Osteoblast (primary cell): ENCODE results near the gene IFNA21. TPM values are rescaled to one million over a fixed set of nuclear protein-coding genes. Genes with fewer than 3 reads are reported as not detected.

Source experiments
- DNase-seq: peaks from one replicate; pipeline ENCODE4 v3.0.0; 2011; ENCODE audit warnings: low spot score, mixed read lengths; ENCODE audit not compliant: insufficient read length; ENCODE audit errors: missing footprints
- H2AFZ ChIP-seq: 2 replicates; pipeline ENCODE4 v1.6.0; 2011; ENCODE audit warnings: mild to moderate bottlenecking, low read length
- H3K27ac ChIP-seq: 2 replicates; pipeline ENCODE4 v1.5.1; 2011; ENCODE audit warnings: mild to moderate bottlenecking, low read depth, low read length, moderate library complexity
- H3K27me3 ChIP-seq: 2 replicates; pipeline ENCODE4 v1.6.0; 2012; ENCODE audit warnings: mild to moderate bottlenecking, control low read depth, inconsistent platforms, low read length, moderate library complexity; ENCODE audit not compliant: insufficient read depth
- H3K36me3 ChIP-seq: 2 replicates; pipeline ENCODE4 v1.5.1; 2011; ENCODE audit warnings: mild to moderate bottlenecking, low read length, control low read depth, moderate library complexity; ENCODE audit not compliant: insufficient read depth
- H3K4me1 ChIP-seq: 2 replicates; pipeline ENCODE4 v1.5.1; 2011; ENCODE audit warnings: mild to moderate bottlenecking, low read length, control low read depth, moderate library complexity; ENCODE audit not compliant: insufficient read depth
- H3K4me2 ChIP-seq: 2 replicates; pipeline ENCODE4 v1.6.0; 2011; ENCODE audit warnings: mild to moderate bottlenecking, low read length; ENCODE audit not compliant: insufficient read depth
- H3K4me3 ChIP-seq: fragments of 200-600 bp; sonication (generic); 3 replicates; pipeline ENCODE4 v1.5.1; 2012; ENCODE audit warnings: mild to moderate bottlenecking, low read length, inconsistent platforms; ENCODE audit not compliant: insufficient read depth
- H3K79me2 ChIP-seq: 2 replicates; pipeline ENCODE4 v1.6.0; 2012; ENCODE audit warnings: mild to moderate bottlenecking, low read length, control low read depth, inconsistent platforms; ENCODE audit not compliant: insufficient read depth
- H3K9me3 ChIP-seq: 2 replicates; pipeline ENCODE4 v1.5.1; 2011; ENCODE audit warnings: low read depth, low read length, control low read depth
- H4K20me1 ChIP-seq: 2 replicates; pipeline ENCODE4 v1.6.0; 2012; ENCODE audit warnings: mild to moderate bottlenecking, low read length, control low read depth; ENCODE audit not compliant: insufficient read depth
- CTCF ChIP-seq: IDR thresholded peaks from 2 replicates; pipeline ENCODE4 v1.5.1; 2011; ENCODE audit warnings: mild to moderate bottlenecking, low read depth, low read length, moderate library complexity; ENCODE audit errors: extremely low read depth
- small RNA-seq: library from RNA; depleted of rRNA; stranded (forward); fragments of <200 nt; gene quantifications from one replicate; pipeline ENCODE3, GENCODE V24; 2012
- total RNA-seq: library from RNA; depleted of rRNA; stranded (reverse); fragments of >200 nt; gene quantifications from 2 replicates; pipeline ENCODE4 v1.2.3, GENCODE V29; 2012

IFNA21 gene
- total RNA-seq, 1 donor: not detected

GRCh38 chr9:21119093-21119770 lies 47.2 kb downstream of the IFNA21 start:
- H3K4me1 ChIP-seq: no peaks in the 10 kb centered on the region
- DNase-seq: no peak
- TF ChIP-seq CTCF: no peak

More at GRCh38 chr9:21119093-21119770, 47.2 kb downstream of the IFNA21 start:
- Histone ChIP-seq H3K36me3 (no peaks in the 10 kb centered on the region), H3K9me3 (no peaks in the 10 kb centered on the region), H3K4me3 (no peak overlapping the region), H3K27ac (no peak overlapping the region), H3K27me3 (peaks cover 10% of the 10 kb centered on the region), H3K4me2 (no peak overlapping the region), H3K79me2 (no peaks in the 10 kb centered on the region), H4K20me1 (no peaks in the 10 kb centered on the region), H2AFZ (no peak overlapping the region)

Small RNAs within 50 kb of the gene (small RNA-seq; reads per million reads assigned to genes)
- gene RF00019: not detected

Other genes with a start within 250 kb of the IFNA21 start
- gene HACD4, start 135.0 kb downstream of the IFNA21 start, total RNA-seq: 6.8 and 8.3 TPM in 2 replicates
- gene IFNB1, start 88.7 kb downstream of the IFNA21 start, total RNA-seq: not detected in 2 replicates
- gene IFNW1, start 24.8 kb downstream of the IFNA21 start, total RNA-seq: not detected in 2 replicates
- not detected in 2 replicates for gene IFNA4, start 20.9 kb upstream of the IFNA21 start, total RNA-seq
- not detected in 2 replicates for gene IFNA7, start 35.5 kb upstream of the IFNA21 start, total RNA-seq
- gene IFNA10, start 40.5 kb upstream of the IFNA21 start, total RNA-seq: not detected in 2 replicates
- not detected in 2 replicates for gene IFNA16, start 50.7 kb upstream of the IFNA21 start, total RNA-seq
- not detected in 2 replicates for gene IFNA17, start 61.6 kb upstream of the IFNA21 start, total RNA-seq
- gene IFNA14, start 73.3 kb upstream of the IFNA21 start, total RNA-seq: not detected in 2 replicates
- gene IFNA5, start 138.7 kb upstream of the IFNA21 start, total RNA-seq: not detected in 2 replicates
- gene KLHL9, start 168.7 kb upstream of the IFNA21 start, total RNA-seq: 35.9 and 38.4 TPM in 2 replicates
- gene IFNA6, start 184.2 kb upstream of the IFNA21 start, total RNA-seq: not detected in 2 replicates
- not detected in 2 replicates for gene IFNA13, start 201.4 kb upstream of the IFNA21 start, total RNA-seq
- gene IFNA2, start 218.7 kb upstream of the IFNA21 start, total RNA-seq: not detected in 2 replicates
- not detected in 2 replicates for gene IFNA8, start 242.5 kb upstream of the IFNA21 start, total RNA-seq